Sigmoid colon (tissue), 7 donors: ENCODE measurements around the gene AAR2. TPM values are rescaled to one million over a fixed set of nuclear protein-coding genes. Genes with fewer than 3 reads are reported as not detected.

Experiments
- DNase-seq: peaks from one replicate; pipeline ENCODE4 v3.0.0-alpha.2; 2019
- H3K27ac ChIP-seq, 4 donors: fragments of 200-600 bp; sonication (generic); one replicate each; pipeline ENCODE4 v1.5.1; 2016 to 2019; ENCODE audit warnings: mild to moderate bottlenecking in 1 of 4
- H3K27me3 ChIP-seq, 3 donors: fragments of 200-600 bp; sonication (generic); one replicate each; pipeline ENCODE4 v1.5.1; 2019; ENCODE audit warnings: mild to moderate bottlenecking in 1 of 3
- H3K36me3 ChIP-seq, 4 donors: fragments of 200-600 bp; sonication (generic); one replicate each; pipeline ENCODE4 v1.5.1; 2016 to 2019
- H3K4me1 ChIP-seq, 4 donors: fragments of 200-600 bp; sonication (generic); one replicate each; pipeline ENCODE4 v1.5.1; 2017 to 2019
- H3K4me3 ChIP-seq, 4 donors: fragments of 200-600 bp; sonication (generic); one replicate each; pipeline ENCODE4 v1.5.1; 2017 to 2019; ENCODE audit warnings: mild to moderate bottlenecking in 2 of 4, moderate library complexity in 1 of 4
- H3K9me3 ChIP-seq, 4 donors: fragments of 200-600 bp in 3 of 4; sonication (generic) in 3 of 4; one replicate each; pipeline versions ENCODE4 v1.5.1 to v1.6.1; 2013 to 2019
- EP300 ChIP-seq, 4 donors: sonication (generic); formaldehyde crosslinking; IDR thresholded peaks; one replicate each; pipeline ENCODE4 v1.6.1; 2017; ENCODE audit warnings: antibody characterized with exemption in 4 of 4
- POLR2A ChIP-seq, 2 donors: fragments of 450-650 bp; IDR thresholded peaks; one replicate each; pipeline ENCODE4 v1.6.1; 2016; ENCODE audit warnings: antibody characterized with exemption in 2 of 2, mild to moderate bottlenecking in 2 of 2, moderate library complexity in 2 of 2
- POLR2AphosphoS5 ChIP-seq, 4 donors: sonication (generic); formaldehyde crosslinking; IDR thresholded peaks; one replicate each; pipeline ENCODE4 v1.6.1; 2017; ENCODE audit warnings: antibody characterized with exemption in 4 of 4
- WGBS, 2 donors: extraction: QIAGEN DNeasy Blood & Tissue Kit; methylation state at CpG; one replicate each; pipeline ENCODE4 v1.1.7; 2013; 5-methylcytosine and 5-hydroxymethylcytosine counted together
- intact Hi-C: fragments of 100-400 bp; cut with DNase I; formaldehyde crosslinking; loops from one replicate; pipeline ENCODE4 v1.15.1; 2023
- polyA plus RNA-seq, 3 donors: library from polyadenylated mRNA; stranded (reverse); fragments of 200-250 nt; gene quantifications; one replicate each; pipeline ENCODE4 v1.2.3, GENCODE V29; 2013
- total RNA-seq, 4 donors: library from RNA; depleted of rRNA; stranded (reverse); fragments of >200 nt; gene quantifications; one replicate each; pipeline ENCODE4 v1.1.0, GENCODE V29; 2016
- TF ChIP-seq, protein P1 (sequence below), 4 experiments: fragments of 450-650 bp in 3 of 4; fragments of 200-600 bp in 1 of 4; IDR thresholded peaks; one replicate each; pipeline ENCODE4 v1.5.1; 2016 to 2019; ENCODE audit warnings: antibody characterized with exemption in 4 of 4, mild to moderate bottlenecking in 3 of 4, moderate library complexity in 2 of 4
- donor health status: healthy with polysubstance abuse.
- donor health status: Bipolar disorder and iron deficiency.
- donor health status: healthy.

The AAR2 gene
- total and polyA plus RNA-seq, 7 donors = 11.4 to 39.6 (median 26.5) TPM

- TF ChIP-seq, protein P1, sequence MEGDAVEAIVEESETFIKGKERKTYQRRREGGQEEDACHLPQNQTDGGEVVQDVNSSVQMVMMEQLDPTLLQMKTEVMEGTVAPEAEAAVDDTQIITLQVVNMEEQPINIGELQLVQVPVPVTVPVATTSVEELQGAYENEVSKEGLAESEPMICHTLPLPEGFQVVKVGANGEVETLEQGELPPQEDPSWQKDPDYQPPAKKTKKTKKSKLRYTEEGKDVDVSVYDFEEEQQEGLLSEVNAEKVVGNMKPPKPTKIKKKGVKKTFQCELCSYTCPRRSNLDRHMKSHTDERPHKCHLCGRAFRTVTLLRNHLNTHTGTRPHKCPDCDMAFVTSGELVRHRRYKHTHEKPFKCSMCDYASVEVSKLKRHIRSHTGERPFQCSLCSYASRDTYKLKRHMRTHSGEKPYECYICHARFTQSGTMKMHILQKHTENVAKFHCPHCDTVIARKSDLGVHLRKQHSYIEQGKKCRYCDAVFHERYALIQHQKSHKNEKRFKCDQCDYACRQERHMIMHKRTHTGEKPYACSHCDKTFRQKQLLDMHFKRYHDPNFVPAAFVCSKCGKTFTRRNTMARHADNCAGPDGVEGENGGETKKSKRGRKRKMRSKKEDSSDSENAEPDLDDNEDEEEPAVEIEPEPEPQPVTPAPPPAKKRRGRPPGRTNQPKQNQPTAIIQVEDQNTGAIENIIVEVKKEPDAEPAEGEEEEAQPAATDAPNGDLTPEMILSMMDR (IDR thresholded peaks at IDR 0.05) = no peak
- TF ChIP-seq POLR2A (IDR thresholded peaks at IDR 0.05) = no peak
- TF ChIP-seq POLR2AphosphoS5 (IDR thresholded peaks at IDR 0.05) = no peak
- TF ChIP-seq EP300 (IDR thresholded peaks at IDR 0.05) = no peak
- peaks cover 12 to 59% (median 28%) of the 10 kb centered on the region in 3 donors for H3K27me3 ChIP-seq
- intact Hi-C loops = no loop called here
- H3K4me3 ChIP-seq = no peak overlapping the region
- H3K36me3 ChIP-seq = no peaks in the 10 kb centered on the region
- WGBS, 2 donors = 78 to 85% methylated on average over 11 of the region's 11 CpGs
- H3K4me1 ChIP-seq = no peaks in the 10 kb centered on the region
- no peak overlapping the region for H3K27ac ChIP-seq
- DNase-seq = peak; percentile 20
- peaks cover 0 to 3% (median 0%) of the 10 kb centered on the region in 4 donors for H3K9me3 ChIP-seq
Observed at GRCh38 chr20:36298795-36299339, 62.6 kb downstream of the AAR2 start.

- 64 to 74% methylated on average over 4 of the region's 4 CpGs for WGBS, 2 donors
Observed at GRCh38 chr20:36299459-36299858, 63.2 kb downstream of the AAR2 start.

DNA sequence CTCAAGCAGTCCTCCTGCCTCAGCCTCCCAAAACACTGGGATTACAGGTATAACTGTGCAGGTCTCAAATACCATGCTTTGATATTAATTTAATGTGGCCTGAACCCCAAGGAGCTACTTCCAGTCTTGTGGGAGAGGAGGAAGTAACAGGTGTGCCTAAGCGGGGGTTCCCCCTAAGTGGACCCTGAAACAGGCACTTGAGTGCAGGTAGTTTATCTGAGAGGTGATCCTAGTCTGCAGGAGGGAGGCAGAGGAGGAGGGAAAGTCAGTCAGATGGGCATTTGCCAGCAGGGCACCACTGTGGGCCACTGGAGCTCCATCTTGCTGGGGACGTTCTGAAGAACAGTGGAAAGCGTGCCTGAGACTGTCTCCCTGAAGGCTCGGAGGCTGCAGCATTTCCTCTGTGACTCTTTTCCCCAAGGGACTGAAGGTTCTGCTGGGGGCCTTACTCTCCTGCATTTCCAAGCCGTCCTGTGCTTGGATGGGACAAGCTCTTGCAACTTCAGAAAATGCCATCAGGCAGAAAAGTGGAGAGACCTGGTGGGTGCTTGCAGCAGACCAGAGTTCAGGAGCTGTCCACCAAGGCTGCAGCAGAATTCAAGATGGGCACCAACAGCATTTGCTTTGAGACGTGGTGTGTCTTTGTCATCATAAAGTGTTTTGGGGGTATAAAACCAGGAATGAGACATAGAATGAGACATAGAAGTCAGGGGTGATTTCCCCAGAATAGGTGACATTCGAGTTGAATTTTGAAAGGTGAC, 65.3 kb downstream of the AAR2 start:
- peaks cover 25 to 83% (median 51%) of the 10 kb centered on the region in 3 donors for H3K27me3 ChIP-seq
- no peaks in the 10 kb centered on the region for H3K9me3 ChIP-seq
- no peak overlapping the region for H3K4me3 ChIP-seq
- intact Hi-C loops = no loop called here
- TF ChIP-seq POLR2A (IDR thresholded peaks at IDR 0.05) (no peak), POLR2AphosphoS5 (IDR thresholded peaks at IDR 0.05) (no peak), EP300 (IDR thresholded peaks at IDR 0.05) (no peak)
- TF ChIP-seq, protein P1 (IDR thresholded peaks at IDR 0.05) = no peak
- WGBS, 2 donors = 59 to 70% methylated on average over 7 of the region's 7 CpGs
- no peaks in the 10 kb centered on the region for H3K36me3 ChIP-seq
- peaks cover 0 to 9% (median 8%) of the 10 kb centered on the region in 4 donors for H3K4me1 ChIP-seq
- H3K27ac ChIP-seq = no peak overlapping the region
- no peak for DNase-seq

More at GRCh38 chr20:36299459-36299858, 63.2 kb downstream of the AAR2 start:
- TF ChIP-seq, protein P1 (IDR thresholded peaks at IDR 0.05) = no peak
- no peak for TF ChIP-seq EP300 (IDR thresholded peaks at IDR 0.05)
- no peak for TF ChIP-seq POLR2A (IDR thresholded peaks at IDR 0.05)
- no peak for TF ChIP-seq POLR2AphosphoS5 (IDR thresholded peaks at IDR 0.05)
- Histone ChIP-seq H3K4me3 (no peak overlapping the region), H3K9me3 (peaks cover 0 to 3% (median 0%) of the 10 kb centered on the region in 4 donors), H3K27ac (no peak overlapping the region), H3K4me1 (no peaks in the 10 kb centered on the region), H3K27me3 (peaks cover 12 to 65% (median 30%) of the 10 kb centered on the region in 3 donors), H3K36me3 (no peaks in the 10 kb centered on the region)
- DNase-seq = no peak
- intact Hi-C loops = no loop called here

DNA sequence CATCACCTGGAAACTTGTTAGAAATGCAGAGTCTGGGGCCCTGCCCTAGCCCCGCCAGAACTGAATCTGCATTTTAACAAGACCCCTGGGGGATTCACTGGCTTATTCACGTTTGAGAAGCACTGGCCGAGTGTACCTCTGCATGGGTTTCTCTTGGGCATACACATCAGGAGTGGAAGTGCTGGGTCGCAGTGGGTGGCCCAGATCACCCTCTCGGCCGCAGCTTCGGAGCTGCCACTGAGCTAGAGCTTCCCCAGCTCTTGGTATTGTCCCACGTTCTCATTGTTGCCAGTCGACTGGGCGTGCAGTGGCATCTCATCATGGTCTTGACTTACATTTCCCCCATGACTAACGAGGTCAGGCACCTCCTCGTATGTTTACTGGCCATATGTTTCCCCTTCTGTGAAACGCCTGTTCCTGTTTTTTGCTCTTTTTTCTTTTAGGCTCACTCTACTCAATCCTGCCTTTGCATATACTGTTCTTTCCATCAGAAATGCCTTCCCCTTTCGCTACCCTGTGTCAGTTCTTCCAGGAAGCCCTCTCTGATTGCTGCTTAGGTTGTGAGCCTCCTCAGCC, 66.8 kb downstream of the AAR2 start:
- peaks cover 36 to 98% (median 66%) of the 10 kb centered on the region in 3 donors for H3K27me3 ChIP-seq
- H3K36me3 ChIP-seq = no peaks in the 10 kb centered on the region
- no peak for DNase-seq
- WGBS, 2 donors = 32 to 44% methylated on average over 14 of the region's 14 CpGs
- H3K4me1 ChIP-seq = peaks cover 0 to 19% (median 16%) of the 10 kb centered on the region in 4 donors
- no peak overlapping the region for H3K27ac ChIP-seq
- H3K9me3 ChIP-seq = no peaks in the 10 kb centered on the region
- H3K4me3 ChIP-seq = no peak overlapping the region
- TF ChIP-seq POLR2A (IDR thresholded peaks at IDR 0.05) (no peak), EP300 (IDR thresholded peaks at IDR 0.05) (no peak), POLR2AphosphoS5 (IDR thresholded peaks at IDR 0.05) (no peak)
- TF ChIP-seq, protein P1 (IDR thresholded peaks at IDR 0.05) = no peak
- intact Hi-C loops = no loop called here
